Dedifferentiated amniotic fluid mesenchymal stem cell (primary cell): ENCODE data around the gene IGSF11.
"Not testable (repeated sequence)": the region's sequence is repeated elsewhere in the genome, so short reads cannot be mapped to it uniquely, and the experiment has no call there.

ENCODE experiments used
- DNase-seq: peaks from one replicate; pipeline ENCODE4 v3.0.0-alpha.2; 2016; ENCODE audit errors: extremely low spot score

Gene IGSF11

DNA sequence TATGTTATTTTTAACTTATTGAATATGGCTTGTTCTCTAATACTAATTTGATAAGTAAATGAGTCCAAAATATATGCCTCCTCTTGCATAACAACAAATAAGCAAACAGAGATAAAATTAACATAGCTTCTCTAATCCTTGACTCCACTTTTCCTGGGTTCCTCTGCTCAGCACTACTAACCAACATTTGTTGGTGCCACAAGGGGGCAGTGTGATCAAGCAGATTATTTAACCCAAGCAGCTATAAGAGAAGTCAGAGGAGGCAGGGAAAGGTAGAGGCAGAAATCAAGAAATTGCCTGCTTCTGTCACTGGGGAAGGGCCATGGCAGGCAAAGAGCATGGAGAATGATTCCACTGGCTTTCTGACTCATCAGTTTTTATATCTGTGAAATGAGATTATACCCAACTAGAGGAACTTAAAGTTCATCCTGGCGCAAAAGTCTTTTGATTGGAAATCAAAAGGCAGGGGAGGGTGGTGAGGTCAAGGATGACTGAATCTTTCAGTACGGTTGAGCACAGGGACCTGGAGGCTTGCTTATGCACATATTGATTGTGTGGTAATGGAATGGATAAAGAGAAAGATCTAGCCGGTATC is 152.2 kb downstream of the IGSF11 start:
- peak; percentile 55 for DNase-seq

DNA sequence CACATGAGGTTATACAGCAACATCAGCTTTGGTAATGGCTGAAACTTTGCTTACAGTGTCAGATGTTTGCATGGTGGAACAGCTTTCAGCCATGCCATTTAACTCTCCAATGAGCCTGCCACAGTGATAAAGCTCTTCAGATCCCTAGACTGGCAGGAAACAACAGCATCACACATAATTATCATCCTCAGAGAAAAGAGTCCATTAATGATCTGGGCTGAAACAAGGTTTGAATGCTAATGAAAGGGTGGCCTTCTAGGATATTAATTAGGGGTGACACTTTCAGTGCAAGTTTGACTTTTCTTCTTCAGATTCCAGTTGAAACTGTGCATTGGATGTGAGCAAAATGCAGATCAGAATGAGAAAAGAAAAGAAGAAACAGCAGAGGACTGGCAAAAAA is 166.6 kb downstream of the IGSF11 start:
- DNase-seq = no peak

GRCh38 chr3:118863731-118864322 is 170.8 kb downstream of the IGSF11 start:
- no peak for DNase-seq

DNA sequence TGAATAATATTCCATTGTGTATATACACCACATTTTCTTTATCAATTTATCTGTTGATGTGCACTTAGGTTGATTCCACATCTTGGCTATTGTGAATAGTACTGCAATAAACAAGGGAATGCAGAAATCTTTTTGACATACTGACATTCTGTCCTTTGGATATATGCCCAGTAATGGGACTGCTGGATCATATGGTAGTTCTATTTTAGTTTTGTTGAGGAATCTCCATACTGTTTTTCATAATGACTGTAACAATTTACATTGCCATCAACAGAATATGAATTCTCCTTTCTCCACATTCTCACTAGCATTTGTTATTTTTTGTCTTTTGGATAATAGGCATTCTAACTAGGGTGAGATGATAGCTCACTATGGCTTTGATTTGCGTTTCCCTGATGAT is 174.7 kb downstream of the IGSF11 start:
- DNase-seq = no peak

GRCh38 chr3:118851466-118852193 is 183.0 kb downstream of the IGSF11 start:
- DNase-seq = not testable (repeated sequence)

GRCh38 chr3:118850687-118851086 is 184.0 kb downstream of the IGSF11 start:
- DNase-seq = no peak
